GM19193 (cell line): ENCODE data around the gene CFAP45.

Experiments used
- POLR2A ChIP-seq: IDR thresholded peaks from 4 replicates; pipeline ENCODE4 v1.6.1; 2011; ENCODE audit not compliant: insufficient read depth, insufficient read length; ENCODE audit errors: extremely low read depth

CFAP45 gene

GRCh38 chr1:159845751-159846629, 54.0 kb downstream of the CFAP45 start:
- no peak for TF ChIP-seq POLR2A

GRCh38 chr1:159843459-159843858, 56.5 kb downstream of the CFAP45 start:
- no peak for TF ChIP-seq POLR2A

GRCh38 chr1:159841749-159842148, 58.2 kb downstream of the CFAP45 start:
- TF ChIP-seq POLR2A, result no peak

GRCh38 chr1:159839116-159839849, 60.7 kb downstream of the CFAP45 start:
- TF ChIP-seq POLR2A, result no peak

- no peak for TF ChIP-seq POLR2A
These were observed 61.2 kb downstream of the CFAP45 start for GRCh38 chr1:159838715-159839114.

GRCh38 chr1:159835862-159836525, 64.0 kb downstream of the CFAP45 start:
- TF ChIP-seq POLR2A, result no peak

GRCh38 chr1:159835356-159835755, 64.6 kb downstream of the CFAP45 start:
- TF ChIP-seq POLR2A, result no peak

- no peak for TF ChIP-seq POLR2A
These were observed 67.7 kb downstream of the CFAP45 start for GRCh38 chr1:159832309-159832708.

GRCh38 chr1:159831412-159832141, 68.4 kb downstream of the CFAP45 start:
- TF ChIP-seq POLR2A, result no peak

GRCh38 chr1:159830722-159831121, 69.2 kb downstream of the CFAP45 start:
- TF ChIP-seq POLR2A, result no peak

- no peak for TF ChIP-seq POLR2A
These were observed 70.0 kb downstream of the CFAP45 start for GRCh38 chr1:159829822-159830465.

- TF ChIP-seq POLR2A, result no peak
These were observed 70.7 kb downstream of the CFAP45 start for GRCh38 chr1:159829273-159829634.

- TF ChIP-seq POLR2A, result no peak
These were observed 71.2 kb downstream of the CFAP45 start for GRCh38 chr1:159828581-159829272.

- no peak for TF ChIP-seq POLR2A
These were observed 71.8 kb downstream of the CFAP45 start for GRCh38 chr1:159828176-159828575.
